NCI-H2196 (cell line): Measurements from ENCODE around the gene FNDC3B.
A peak's percentile ranks its signal among the peaks of the same experiment; 100 is the strongest.

Experiments
- DNase-seq: peaks from one replicate; lab custom pipeline; 2025; ENCODE audit not compliant: unreplicated experiment; lab: John Stamatoyannopoulos, UW

The FNDC3B gene

GRCh38 chr3:172378439-172378838, 339.1 kb downstream of the FNDC3B start:
- DNase-seq, result no peak

DNA sequence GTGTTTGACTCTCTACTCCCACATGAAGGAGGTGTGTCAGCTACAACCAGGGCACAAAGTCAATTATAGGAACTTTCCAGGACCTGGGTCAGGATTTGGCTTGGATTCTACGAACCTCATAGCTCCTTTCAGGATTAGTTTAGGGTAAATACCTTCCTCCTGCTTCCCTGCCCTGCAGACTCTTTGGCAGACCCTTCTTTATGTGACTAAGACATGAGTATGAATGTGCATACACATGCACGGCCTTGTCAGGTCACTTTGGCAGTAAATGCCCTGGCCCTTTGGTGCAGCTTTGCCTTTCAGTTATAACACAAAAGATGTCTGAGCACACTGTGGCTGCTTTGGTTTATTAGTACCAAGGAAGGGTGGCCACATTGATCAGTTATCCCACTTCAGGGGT, 340.0 kb downstream of the FNDC3B start:
- no peak for DNase-seq

- DNase-seq, result no peak
Observed at GRCh38 chr3:172380632-172381031, 341.3 kb downstream of the FNDC3B start.

GRCh38 chr3:172383306-172383796, 344.0 kb downstream of the FNDC3B start:
- DNase-seq, result no peak

DNA sequence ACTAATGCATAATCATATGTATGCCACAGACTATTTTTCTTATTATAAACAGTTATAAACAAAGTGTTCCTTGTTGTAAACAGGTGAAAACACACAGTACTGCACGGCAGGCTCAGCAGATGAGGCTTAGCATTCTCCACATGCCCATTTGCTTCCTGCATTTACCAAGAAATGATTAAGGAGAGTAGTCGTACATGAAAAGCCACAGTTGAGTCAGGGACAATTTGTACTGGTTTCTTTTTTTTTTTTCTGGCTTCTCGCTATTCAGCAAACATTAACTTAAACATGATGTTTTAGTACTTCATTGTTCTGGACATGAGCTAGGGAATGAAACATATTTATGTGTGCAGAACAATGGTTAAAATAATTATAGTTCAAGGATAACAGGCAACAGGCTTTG, 345.5 kb downstream of the FNDC3B start:
- DNase-seq, result no peak

- no peak for DNase-seq
Observed at GRCh38 chr3:172387728-172388127, 348.4 kb downstream of the FNDC3B start.

DNA sequence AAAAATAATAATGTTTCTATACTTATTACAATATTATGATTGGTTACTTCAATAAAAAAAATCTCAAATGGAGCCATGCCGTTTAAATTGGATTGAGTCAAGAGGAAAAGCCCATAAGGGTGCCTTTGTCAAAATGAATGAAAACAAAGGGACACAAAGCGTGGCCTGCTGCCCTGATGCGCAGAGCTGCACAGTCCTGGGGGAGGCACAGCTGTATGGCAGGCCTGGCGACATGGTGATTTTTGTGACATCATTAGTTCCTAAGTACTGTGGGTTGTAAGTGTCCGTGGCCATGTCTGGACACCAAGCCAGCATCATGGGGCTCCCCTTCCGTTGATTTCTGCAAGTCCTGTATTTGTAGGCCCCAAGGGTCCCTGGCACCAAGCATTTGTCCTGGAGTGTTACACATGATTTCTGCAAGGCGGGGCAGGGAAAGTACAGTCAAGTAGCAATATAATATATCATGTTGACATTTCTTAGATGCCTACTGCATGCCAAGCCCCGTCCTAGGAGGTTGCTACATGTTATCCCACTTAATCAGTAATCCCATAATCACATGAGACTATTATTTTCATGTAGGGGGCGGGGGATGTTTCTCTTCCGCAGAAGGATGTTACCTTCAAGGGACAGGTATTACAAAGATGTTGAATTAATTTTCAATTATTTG, 349.2 kb downstream of the FNDC3B start:
- DNase-seq, result no peak

GRCh38 chr3:172390792-172391191, 351.4 kb downstream of the FNDC3B start:
- DNase-seq, result no peak

GRCh38 chr3:172391592-172392302, 352.4 kb downstream of the FNDC3B start:
- DNase-seq, result no peak

- no peak for DNase-seq
Observed at GRCh38 chr3:172394692-172395091, 355.3 kb downstream of the FNDC3B start.

DNA sequence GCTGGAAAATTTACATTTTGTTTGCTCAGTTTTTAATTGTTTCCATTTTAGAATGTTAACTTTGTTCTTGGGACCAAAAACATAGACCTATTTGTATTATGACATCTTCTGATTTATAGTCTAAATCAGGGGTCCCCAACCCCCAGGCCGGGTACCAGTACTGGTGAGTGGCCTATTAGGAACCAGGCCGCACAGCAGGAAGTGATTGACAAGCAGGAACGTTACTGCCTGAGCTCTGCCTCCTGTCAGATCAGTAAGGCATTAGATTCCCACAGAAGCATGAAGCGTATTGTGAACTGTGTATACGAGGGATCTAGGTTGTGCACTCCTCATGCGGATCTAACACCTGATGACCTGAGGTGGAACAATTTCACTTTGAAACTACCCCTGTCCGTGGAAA, 357.0 kb downstream of the FNDC3B start:
- no peak for DNase-seq

GRCh38 chr3:172397716-172398405, 358.5 kb downstream of the FNDC3B start:
- DNase-seq, result peak; percentile 21

GRCh38 chr3:172398484-172398883, 359.1 kb downstream of the FNDC3B start:
- DNase-seq, result no peak

DNA sequence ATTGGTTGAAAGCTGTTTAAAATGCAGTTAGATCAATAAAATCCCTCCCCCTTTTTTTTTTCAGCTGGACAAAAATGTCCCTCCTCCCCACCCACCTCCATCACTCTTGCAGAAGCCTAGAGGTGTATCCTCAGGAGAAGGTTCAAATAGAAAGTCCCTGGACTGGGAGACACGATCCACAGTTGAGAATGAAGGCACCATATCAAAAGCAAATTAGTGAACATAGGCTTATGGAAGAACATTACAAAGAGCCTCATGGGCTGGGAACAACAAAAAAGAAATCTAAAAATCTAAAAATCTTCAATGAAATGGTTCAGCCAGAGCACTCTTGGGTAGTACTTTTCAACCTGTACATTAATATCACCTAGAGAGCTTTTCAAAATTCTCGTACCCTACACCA, 362.7 kb downstream of the FNDC3B start:
- no peak for DNase-seq

- DNase-seq, result no peak
Observed at GRCh38 chr3:172402892-172403643, 363.7 kb downstream of the FNDC3B start.

GRCh38 chr3:172404237-172404962, 365.0 kb downstream of the FNDC3B start:
- DNase-seq, result no peak

DNA sequence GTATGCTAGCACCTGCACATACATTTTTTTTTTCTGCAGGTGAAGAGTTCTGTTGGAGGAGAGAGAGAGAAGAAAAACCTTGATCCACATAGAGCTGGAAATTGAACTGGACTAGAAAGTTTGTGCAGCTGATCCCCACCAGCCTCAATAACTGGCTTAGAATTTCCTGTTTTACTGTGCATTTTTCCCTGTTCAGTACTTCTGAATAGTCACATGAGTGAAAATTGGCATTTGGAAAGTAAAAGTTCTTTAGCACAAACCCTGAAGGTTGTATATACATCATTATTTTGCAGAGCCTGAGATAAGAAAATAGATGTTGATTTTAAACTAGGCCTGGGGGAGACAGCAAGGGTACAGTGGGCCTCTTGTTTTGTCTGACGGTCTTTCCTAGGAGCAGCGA, 366.5 kb downstream of the FNDC3B start:
- no peak for DNase-seq

DNA sequence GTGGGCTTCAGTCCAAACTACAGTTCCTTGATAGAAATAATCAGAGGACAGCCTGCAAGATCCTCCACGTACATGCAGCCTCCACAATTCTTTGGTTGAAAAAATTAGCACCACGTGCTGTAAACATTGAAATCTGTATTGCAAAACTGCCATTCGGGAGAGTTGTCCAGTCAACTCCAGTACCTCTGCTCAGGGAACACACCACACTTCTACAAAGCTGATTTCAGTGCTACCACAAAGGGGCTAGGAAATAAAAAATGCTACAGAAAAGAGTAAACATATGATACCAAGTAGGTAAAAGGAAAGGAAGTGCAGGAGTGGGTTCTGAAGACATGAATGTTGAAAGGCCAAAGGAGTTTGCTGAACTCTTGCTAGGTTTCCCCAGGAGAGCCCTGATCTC, 368.5 kb downstream of the FNDC3B start:
- DNase-seq, result no peak

DNA sequence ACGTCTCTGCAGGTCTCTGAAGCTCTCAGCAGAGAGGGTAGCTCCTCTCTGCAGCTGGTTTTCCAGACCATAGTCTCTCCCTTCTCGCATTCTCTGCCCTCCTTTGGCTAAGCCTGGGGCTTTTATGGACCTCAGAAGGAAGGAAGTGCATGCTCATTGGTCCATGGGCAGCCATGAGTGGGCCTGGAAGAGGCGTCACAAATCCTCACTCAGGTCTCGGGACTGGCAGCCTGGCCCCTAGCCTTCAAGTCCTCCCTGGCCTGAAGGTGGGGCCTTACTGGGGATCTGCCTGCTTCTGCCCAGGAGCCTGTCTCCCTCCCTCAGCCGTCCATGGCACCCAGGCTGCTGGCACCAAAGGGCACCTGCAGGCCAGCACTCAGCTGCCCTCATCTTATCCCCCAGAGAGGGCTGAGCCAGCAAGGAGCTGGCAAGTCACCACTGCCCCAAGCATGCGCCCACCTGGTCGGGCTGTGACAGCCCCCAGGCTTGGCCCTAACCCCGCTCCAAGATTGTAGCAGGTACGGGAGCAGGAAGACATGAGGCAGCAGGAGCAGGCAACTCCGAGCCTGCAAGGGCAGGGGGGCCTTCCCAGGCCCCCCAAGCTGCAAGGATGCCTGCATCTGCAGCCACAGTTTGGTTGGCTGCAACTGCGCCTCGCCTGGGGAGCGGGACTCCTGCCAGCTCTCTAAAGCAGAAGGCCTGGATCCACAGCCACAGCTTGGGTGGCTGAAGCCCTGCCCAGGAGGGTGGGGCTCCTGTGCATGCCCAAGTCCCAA, 371.5 kb downstream of the FNDC3B start:
- no peak for DNase-seq

GRCh38 chr3:172411478-172411947, 372.1 kb downstream of the FNDC3B start:
- no peak for DNase-seq
